ENCODE data around the gene SENP3. TPM values are rescaled to one million over a fixed set of nuclear protein-coding genes. Genes with fewer than 3 reads are reported as not detected.
A peak's percentile ranks its signal among the peaks of the same experiment; 100 is the strongest.

SENP3 gene
- total RNA-seq, 4 donors from 2014 or later: 31.4 to 47.7 (median 43.7) TPM

DNA sequence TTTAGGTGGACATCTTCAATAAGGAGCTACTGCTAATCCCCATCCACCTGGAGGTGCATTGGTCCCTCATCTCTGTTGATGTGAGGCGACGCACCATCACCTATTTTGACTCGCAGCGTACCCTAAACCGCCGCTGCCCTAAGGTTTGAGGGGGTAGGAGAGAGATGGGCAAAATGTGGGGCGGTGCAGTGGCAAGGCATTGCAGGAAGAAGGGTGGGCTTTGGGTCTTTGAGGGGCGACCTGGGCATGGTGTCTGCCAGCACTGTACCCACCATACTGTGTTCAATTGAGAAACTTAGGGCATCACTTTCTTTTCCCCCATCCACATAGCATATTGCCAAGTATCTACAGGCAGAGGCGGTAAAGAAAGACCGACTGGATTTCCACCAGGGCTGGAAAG, 8.6 kb downstream of the SENP3 start:
- DNase-seq: no peak
- no peaks in the 10 kb centered on the region for H3K9me3 ChIP-seq
- no peak overlapping the region for H3K27ac ChIP-seq
- TF ChIP-seq CTCF (IDR thresholded peaks at IDR 0.05) (no peak), POLR2A (IDR thresholded peaks at IDR 0.05) (no peak)
- H3K27me3 ChIP-seq: no peaks in the 10 kb centered on the region
- no peak overlapping the region for H3K4me3 ChIP-seq
- H3K36me3 ChIP-seq: peaks cover 0 to 59% (median 0%) of the 10 kb centered on the region in 3 donors
- peaks cover 2 to 28% (median 13%) of the 10 kb centered on the region in 4 donors for H3K4me1 ChIP-seq

DNA sequence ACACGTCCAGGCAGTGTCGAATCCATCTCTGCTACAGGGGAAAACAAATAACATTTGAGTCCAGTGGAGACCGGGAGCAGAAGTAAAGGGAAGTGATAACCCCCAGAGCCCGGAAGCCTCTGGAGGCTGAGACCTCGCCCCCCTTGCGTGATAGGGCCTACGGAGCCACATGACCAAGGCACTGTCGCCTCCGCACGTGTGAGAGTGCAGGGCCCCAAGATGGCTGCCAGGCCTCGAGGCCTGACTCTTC, 10.5 kb downstream of the SENP3 start:
- TF ChIP-seq POLR2A (IDR thresholded peaks at IDR 0.05) (no peak), CTCF (IDR thresholded peaks at IDR 0.05) (no peak)
- Histone ChIP-seq H3K9me3 (no peaks in the 10 kb centered on the region), H3K27ac (peak overlapping the region; percentile 92 to 100 (median 96)), H3K4me3 (peak overlapping the region; percentile 45 to 93 (median 52)), H3K27me3 (no peaks in the 10 kb centered on the region), H3K36me3 (peaks cover 0 to 60% (median 0%) of the 10 kb centered on the region in 3 donors), H3K4me1 (peaks cover 2 to 47% (median 13%) of the 10 kb centered on the region in 4 donors)
- peak in 2 of 3 donors; percentile 100 for DNase-seq

GRCh38 chr17:7572588-7573323, 11.0 kb downstream of the SENP3 start:
- peak overlapping the region; percentile 99 to 100 (median 100) for H3K27ac ChIP-seq
- peak overlapping the region; percentile 93 to 100 (median 98) for H3K4me3 ChIP-seq
- no peaks in the 10 kb centered on the region for H3K27me3 ChIP-seq
- peaks cover 0 to 62% (median 0%) of the 10 kb centered on the region in 3 donors for H3K36me3 ChIP-seq
- peak in 2 of 3 donors; percentile 71 to 100 for DNase-seq
- peaks cover 2 to 51% (median 13%) of the 10 kb centered on the region in 4 donors for H3K4me1 ChIP-seq
- H3K9me3 ChIP-seq: no peaks in the 10 kb centered on the region
- peak; percentile 99 for TF ChIP-seq POLR2A (IDR thresholded peaks at IDR 0.05)
- peak in 3 of 6 experiments; percentile 6 to 20 (median 12) for TF ChIP-seq CTCF (IDR thresholded peaks at IDR 0.05)

DNA sequence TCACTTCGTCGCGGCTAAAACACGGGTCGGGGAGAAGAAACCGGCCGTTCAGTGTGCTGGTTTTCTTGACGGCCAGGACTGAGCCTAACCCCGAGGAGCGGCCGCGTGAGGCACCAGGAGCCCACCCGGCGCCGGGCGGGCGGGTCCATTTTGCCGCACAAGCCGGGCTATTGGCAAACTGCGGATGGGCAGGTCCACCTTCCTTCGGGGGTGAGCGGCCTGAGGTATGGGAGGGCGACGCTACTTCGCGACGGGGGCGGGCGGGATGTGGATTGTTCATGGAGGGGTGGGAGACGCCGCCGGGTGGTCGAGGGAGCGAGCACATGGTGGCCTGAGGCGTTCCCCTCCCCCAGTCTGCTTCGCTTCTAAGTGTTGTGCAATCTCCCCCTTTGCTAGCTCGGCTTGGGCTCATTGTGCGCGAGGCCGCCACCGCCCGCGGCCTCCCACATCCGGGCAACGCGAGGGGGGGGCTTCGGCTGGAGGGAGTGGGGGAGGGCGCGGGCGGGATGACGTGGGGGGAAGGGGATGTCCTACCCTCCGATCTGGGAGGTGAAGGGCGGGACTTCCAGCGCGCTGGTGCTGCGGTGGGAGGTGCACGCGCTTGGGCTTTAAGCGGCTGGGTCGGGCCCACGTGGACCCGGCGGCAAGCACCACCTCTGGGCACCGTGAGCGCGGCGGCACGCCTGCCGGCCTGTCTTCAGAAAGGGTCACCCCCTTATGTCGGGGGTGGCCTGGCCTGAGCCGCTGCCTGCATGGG, 11.8 kb downstream of the SENP3 start:
- Histone ChIP-seq H3K36me3 (peaks cover 0 to 70% (median 0%) of the 10 kb centered on the region in 3 donors), H3K27me3 (no peaks in the 10 kb centered on the region), H3K27ac (peak overlapping the region; percentile 99 to 100 (median 100)), H3K4me3 (peak overlapping the region; percentile 93 to 100 (median 98)), H3K9me3 (no peaks in the 10 kb centered on the region), H3K4me1 (peaks cover under 1 to 53% (median 14%) of the 10 kb centered on the region in 4 donors)
- DNase-seq: peak; percentile 91 to 95 (median 93)
- TF ChIP-seq CTCF (IDR thresholded peaks at IDR 0.05): no peak
- peak in 1 of 2 donors; percentile 53 for TF ChIP-seq POLR2A (IDR thresholded peaks at IDR 0.05)

- peaks cover 0 to 71% (median 0%) of the 10 kb centered on the region in 3 donors for H3K36me3 ChIP-seq
- H3K27ac ChIP-seq: peak overlapping the region; percentile 99 to 100 (median 100)
- H3K9me3 ChIP-seq: no peaks in the 10 kb centered on the region
- DNase-seq: no peak
- H3K4me1 ChIP-seq: peaks cover 4 to 53% (median 22%) of the 10 kb centered on the region in 4 donors
- H3K4me3 ChIP-seq: peak overlapping the region; percentile 93 to 100 (median 98)
- no peak for TF ChIP-seq POLR2A (IDR thresholded peaks at IDR 0.05)
- no peaks in the 10 kb centered on the region for H3K27me3 ChIP-seq
Observed at GRCh38 chr17:7574176-7574953, 12.6 kb downstream of the SENP3 start.

Data from Peyer's patch (tissue), 4 donors.